GM18498 (cell line): ENCODE data around the gene ECI1.

Experiments used
- ATAC-seq: cut with Tn5 transposase; IDR thresholded peaks from one replicate; pipeline ENCODE4 v1.9.1; 2021; ENCODE audit warnings: mild to moderate bottlenecking, moderate library complexity; ENCODE audit not compliant: unreplicated experiment

ECI1 gene

DNA sequence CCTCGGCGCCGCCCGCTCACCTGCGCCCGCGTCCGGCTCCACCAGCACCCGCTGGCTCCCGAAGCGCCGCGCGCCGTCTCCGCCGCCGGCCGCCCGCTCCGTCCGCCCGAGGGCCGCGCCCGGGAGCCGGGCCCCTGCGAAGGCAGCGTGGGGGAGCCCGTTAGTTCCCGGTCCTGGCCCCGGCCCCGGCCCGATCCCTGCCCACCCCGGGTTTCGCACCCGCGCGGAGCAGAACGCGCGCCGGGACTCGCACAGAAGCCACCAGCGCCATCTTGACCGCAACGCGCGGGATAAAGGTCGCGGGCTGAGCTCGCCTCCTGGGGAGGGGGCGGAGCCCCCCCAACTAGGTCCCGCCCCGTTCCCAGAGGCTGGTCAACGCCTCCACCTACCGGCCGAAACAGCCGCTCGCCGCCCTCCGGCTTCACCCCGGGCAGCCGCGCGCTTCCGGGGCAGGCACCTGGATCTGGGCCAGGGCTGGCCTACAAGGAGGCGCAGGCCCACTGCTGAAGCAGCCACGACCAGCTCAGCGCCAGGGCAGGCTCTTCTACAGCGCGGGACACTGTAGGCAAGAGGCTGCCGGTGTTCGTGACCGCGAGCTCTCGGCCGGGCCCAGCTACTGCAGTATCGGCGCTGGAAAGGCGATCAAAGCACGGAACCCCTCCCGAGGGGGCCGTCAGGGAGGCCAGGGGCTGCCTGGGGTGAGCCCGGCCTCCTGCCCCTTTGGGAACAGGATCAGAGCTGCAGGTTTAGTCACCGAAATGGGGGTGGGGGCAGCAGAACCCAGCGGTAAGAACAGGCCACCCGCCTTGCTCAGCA is at the start of gene ECI1:
Gene ECI1, minus strand, starts transcription at position 292 of the 816 bp plus-strand sequence. Its CDS starts 21 bp downstream, at position 271.
- ATAC-seq, result peak; percentile 91

- no peak for ATAC-seq
These were observed 48.5 kb upstream of the ECI1 start for GRCh38 chr16:2299915-2300192.

DNA sequence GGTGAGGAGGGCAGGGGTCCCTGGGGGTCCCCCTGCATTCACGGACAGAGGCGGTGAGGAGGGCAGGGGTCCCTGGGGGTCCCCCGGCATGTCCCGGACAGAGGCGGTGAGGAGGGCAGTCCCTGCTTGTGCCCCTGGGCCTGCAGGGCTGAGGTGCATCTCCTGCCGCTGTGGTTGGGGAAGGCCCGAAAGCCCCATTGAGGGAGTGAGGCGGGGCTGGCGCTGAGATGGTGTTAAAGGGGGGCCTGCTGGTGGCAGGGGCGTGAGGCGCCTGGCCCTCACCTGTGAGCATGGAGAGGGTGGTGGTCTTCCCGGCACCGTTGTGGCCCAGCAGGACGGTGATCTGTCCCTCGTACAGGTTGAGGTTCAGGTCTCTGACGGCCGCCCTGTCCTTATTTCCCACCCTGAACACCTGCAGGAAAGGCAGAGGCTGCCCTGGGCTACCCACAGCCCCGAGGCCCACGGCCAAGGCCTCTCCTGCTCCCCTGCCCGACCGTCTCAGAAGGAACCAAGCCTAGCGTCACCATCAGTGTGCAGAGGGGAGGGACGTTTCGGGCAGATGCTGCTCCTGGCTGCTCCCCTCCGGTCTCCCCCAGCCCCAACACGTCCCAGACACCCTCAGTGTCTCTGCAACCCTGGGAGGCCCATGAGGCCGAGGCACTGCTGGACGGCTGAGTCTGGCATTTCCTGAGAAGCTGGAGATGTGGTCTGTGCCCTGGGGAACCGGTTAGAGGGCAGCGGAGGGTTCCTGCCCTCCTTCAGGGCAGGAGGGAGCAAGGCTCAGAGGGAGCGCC is 47.9 kb upstream of the ECI1 start:
- ATAC-seq, result no peak

- no peak for ATAC-seq
These were observed 47.2 kb upstream of the ECI1 start for GRCh38 chr16:2298621-2299020.

DNA sequence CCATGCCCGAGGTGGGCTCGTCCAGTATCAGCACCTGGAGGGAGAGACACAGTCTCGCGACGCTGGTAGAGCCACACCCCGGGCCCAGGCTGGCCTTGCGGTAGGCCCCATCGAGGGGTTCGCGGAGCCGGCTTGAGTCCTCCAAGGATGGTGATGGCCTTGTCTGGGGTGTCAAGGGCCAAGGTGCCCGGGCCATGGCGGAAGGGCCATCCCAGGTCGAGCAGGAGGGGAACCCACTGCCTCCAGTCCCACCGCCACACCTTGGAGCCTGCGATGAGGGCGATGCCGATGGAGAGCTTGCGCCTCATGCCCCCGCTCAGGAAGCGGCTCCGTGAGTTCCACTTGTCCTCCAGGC is 46.1 kb upstream of the ECI1 start:
- ATAC-seq, result no peak

- ATAC-seq, result no peak
These were observed 45.5 kb upstream of the ECI1 start for GRCh38 chr16:2296661-2297505.

- peak; percentile 67 for ATAC-seq
These were observed 43.8 kb upstream of the ECI1 start for GRCh38 chr16:2295056-2295798.

DNA sequence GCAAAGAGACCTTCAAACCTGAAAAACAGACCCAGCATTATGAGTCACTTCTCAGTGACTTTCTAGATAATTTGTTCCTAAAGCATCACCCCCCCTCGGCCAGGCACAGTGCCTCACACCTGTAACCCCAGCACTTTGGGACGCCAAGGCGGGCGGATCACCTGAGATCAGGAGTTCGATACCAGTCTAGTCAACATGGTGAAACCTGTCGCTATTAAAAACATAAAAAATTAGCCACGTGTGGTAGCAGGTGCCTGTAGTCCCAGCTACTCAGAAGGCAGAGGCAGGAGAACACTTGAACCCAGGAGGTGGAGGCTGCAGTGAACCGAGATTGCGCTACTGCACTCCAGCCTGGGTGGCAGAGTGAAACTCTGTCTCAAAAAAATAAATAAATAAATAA is 40.8 kb upstream of the ECI1 start:
- ATAC-seq, result no peak

- ATAC-seq, result no peak
These were observed 37.9 kb upstream of the ECI1 start for GRCh38 chr16:2289282-2289681.

DNA sequence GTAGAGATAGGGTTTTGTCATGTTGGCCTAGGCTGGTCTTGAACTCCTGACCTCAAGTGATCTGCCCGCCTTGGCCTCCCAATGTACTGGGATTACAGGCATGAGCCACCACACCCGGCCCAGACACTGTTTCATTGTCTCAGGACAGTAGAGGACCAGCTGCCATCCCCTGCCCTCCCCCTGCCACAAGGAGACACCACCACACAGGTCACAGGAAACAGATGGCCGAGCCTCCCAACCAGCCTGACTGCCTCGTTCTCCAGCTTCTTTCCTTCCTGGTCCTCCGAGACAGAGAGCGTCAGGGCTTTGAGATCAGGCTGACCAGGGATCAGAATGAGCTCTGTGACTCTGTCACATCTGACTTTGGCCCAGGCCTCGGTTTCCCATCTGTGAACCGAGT is 37.3 kb upstream of the ECI1 start:
- ATAC-seq, result no peak

DNA sequence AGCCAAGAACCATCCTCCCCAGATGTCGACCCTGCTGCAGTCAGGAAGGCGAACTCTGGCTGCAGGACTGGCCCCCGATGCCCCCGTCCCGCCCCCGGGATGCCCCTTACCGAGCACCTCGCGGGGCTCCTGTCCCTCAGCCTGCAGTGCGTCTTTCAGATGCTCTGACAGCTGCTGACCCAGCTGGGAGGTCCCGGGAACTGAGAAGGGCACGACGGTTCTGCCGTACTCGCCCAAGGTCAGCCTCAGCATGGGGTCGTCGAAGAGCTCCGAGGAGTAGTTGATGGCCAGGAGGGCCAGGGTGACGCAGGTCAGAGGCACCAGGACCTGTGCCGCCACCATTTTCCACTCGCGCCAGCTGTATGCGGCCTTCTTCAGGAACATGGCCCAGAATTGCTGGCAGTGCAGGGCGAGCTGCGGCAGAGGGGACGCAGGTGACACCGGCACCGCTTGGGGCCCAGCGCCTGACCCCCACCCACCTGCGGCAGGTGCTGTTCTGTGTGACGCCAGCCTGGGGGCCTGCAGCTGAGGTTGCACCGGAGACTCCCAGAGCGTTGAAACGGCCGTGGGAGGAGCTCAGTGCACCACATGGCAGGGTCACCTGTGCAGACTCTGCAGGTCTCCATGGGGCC is 36.6 kb upstream of the ECI1 start:
- no peak for ATAC-seq

DNA sequence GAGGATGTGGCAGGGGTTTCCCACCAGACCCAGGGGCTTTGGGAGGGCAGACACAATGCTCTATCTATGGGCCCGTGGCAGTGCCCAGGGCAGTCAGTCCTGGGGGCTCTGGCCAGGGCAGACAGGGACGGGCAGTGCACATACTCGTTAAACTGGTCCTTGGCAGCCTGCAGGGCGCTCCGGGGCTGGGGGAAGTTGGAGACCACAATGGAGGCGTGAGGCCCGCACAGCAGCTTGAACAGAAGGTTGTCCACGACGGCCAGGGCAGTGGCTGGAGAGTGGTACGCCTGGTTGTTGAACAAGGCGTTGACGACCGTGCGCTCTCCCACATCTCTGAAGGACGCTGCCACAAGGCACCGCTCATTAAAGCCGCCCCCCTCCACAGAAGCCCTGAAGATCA is 35.2 kb upstream of the ECI1 start:
- ATAC-seq, result no peak

DNA sequence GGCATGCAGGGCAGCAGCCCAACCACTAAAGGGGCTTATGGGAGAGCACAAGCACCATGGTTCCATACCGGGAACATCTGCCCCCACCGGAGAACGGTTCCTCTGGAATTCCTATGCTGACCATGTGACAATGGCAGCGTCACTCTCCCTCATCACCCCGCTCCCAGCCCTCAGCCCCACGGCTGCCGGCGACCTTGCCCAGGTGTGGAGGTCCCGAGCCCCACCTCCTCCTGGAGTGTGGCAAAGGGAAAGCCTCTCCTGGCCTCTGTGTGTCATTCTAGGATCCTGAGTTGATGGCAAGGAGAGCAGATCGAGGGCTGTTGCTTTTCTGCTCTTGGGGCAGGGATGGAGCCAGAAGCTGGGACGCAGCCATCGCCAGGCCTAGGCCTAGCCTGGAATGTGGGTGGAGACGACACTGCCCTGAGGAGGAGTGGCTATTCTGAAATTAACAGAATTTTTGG is 34.4 kb upstream of the ECI1 start:
- ATAC-seq, result no peak

GRCh38 chr16:2284797-2285576 is 33.6 kb upstream of the ECI1 start:
- no peak for ATAC-seq

- ATAC-seq, result no peak
These were observed 32.8 kb upstream of the ECI1 start for GRCh38 chr16:2284001-2284770.

- ATAC-seq, result no peak
These were observed 31.6 kb upstream of the ECI1 start for GRCh38 chr16:2282866-2283555.

GRCh38 chr16:2282262-2282661 is 30.9 kb upstream of the ECI1 start:
- no peak for ATAC-seq

DNA sequence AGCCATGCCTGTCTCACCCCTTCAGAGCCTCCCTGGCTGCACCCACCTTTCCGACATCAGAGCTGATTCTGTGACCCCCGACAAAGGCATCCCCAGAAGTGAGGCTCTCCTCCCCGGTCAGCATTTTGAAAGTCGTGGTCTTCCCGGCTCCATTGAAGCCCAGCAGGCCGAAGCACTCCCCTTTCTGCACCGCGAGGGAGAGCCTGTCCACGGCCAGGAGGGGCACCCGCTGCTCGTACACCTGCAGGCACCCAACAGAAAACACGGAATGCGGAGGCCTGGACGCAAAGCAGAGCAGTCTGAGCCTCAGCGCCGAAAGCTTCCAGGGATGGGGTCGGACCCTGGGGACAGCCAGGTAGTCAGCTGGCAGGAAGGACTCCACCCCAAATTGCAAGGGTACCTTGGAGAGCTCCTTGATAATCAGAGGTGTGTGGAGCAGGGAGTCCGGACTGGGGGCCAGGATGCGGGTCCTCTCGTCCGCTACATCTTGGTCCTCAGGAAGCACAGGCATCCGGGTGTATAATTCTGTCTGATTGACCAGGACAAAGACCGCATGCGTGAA is 29.7 kb upstream of the ECI1 start:
- no peak for ATAC-seq
